GM12801 (cell line): Measurements from ENCODE around the gene NTMT2.

Experiments used
- TF ChIP-seq, protein P1 (sequence below): IDR thresholded peaks from one replicate; pipeline ENCODE4 v1.5.1; 2011; ENCODE audit warnings: control low read depth; ENCODE audit not compliant: insufficient read length; ENCODE audit errors: extremely low read depth

NTMT2 gene

GRCh38 chr1:170145770-170146676 lies at the start of gene NTMT2:
Gene NTMT2, plus strand, starts transcription at chr1:170145959. Its CDS starts 149 bp downstream, at chr1:170146108.
- TF ChIP-seq, protein P1, sequence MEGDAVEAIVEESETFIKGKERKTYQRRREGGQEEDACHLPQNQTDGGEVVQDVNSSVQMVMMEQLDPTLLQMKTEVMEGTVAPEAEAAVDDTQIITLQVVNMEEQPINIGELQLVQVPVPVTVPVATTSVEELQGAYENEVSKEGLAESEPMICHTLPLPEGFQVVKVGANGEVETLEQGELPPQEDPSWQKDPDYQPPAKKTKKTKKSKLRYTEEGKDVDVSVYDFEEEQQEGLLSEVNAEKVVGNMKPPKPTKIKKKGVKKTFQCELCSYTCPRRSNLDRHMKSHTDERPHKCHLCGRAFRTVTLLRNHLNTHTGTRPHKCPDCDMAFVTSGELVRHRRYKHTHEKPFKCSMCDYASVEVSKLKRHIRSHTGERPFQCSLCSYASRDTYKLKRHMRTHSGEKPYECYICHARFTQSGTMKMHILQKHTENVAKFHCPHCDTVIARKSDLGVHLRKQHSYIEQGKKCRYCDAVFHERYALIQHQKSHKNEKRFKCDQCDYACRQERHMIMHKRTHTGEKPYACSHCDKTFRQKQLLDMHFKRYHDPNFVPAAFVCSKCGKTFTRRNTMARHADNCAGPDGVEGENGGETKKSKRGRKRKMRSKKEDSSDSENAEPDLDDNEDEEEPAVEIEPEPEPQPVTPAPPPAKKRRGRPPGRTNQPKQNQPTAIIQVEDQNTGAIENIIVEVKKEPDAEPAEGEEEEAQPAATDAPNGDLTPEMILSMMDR = no peak

DNA sequence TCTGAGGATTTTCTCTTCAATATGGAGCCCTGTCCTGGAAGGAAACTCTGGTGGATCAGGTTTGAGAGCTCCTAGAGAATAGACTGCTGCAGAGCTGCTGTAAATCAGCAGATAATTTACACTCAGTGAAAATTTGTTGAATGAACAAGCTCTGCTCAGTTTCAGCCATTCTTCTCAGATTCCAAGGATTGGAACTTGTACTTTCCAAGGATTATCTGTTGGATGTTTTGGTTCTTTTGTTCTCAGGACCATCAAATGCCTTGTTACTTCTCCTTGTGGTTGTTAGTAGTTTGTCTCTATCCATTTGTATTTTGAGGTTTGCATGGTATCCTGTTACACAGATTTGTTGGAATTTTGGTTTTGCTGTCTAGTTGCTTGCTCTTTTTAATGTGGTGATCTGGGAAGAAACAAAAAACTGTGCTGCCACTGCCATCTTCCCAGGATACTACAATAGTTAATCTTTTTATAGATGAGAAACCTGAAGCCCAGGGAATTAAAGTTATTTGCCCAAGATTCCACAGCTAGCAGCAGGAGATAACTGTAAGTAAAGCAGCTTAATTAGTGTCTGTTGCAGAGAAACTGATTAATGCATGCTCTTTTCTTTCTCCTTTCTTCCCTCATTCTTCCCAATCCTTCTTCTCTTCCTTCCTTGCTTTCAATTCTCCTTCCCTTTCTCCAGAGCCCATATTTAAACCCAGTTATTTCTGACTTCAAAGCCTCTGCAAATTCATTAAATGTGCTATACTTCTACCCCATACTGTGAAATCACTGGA lies 49.6 kb upstream of the NTMT2 start:
- TF ChIP-seq, protein P1 = no peak

DNA sequence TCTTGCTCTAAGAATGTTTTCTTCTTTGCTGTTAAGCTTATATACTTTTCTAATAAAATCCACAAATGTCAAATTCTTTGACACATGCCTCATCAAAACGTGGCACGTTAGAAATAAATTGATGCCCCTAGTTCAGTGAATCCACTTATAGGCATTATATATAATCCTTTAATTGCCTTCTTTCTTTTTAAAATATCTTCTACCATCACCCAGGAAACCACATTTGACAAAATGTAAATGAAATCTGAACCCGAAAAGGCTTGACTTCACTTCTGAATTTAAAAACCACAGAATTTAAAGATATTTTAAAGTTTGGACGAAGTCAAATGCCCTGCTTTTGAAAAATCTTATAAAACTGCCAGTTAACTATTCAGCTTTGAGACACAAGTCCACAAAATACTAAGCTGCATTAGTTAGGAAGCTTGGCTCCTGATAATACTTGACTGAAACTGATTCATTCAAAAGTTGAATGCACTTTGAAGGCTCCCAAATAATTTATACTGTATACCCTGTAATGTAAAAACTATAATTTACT lies 48.9 kb upstream of the NTMT2 start:
- TF ChIP-seq, protein P1 = no peak

DNA sequence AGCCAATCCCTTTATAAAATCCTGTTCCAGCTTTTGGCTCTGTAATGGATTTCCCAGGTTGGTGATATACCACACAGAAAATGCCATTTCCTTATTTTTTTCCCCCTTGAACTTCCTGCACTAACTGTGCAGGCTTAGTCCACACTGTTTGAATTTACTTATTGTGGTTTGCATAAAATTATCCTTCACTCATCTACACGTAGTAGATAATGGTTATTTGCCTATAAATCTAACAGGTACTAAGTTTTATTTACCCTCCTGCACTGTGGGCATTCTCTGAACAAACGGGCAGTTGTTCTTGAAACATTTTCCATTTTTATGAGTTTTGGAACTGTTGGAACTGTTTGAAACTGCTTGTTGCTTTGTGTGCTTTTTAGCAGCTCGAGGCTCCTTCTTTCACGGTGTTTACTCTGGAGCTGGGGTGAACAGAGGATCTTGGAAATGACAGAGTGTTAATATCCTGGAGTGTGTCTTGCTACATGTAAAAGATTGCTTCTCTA lies 48.3 kb upstream of the NTMT2 start:
- TF ChIP-seq, protein P1 = no peak

DNA sequence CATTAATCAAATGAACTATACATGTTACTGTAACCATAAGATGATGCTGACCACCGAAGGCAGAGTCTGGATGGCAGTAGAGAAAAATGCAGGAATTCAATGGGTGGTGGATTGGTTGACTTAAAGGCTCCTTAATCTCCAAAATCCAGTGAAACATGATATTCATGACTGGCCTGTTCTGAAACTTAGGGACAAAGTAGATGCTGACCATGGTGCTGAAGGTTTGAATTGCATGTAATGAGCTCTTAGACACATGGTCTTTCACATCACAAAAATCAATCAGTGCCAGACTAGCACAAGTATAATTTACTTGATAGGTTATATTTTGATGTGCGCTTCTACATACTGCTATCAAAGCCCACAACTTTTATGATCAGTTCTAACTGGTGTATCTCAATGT lies 30.9 kb upstream of the NTMT2 start:
- TF ChIP-seq, protein P1 = no peak

DNA sequence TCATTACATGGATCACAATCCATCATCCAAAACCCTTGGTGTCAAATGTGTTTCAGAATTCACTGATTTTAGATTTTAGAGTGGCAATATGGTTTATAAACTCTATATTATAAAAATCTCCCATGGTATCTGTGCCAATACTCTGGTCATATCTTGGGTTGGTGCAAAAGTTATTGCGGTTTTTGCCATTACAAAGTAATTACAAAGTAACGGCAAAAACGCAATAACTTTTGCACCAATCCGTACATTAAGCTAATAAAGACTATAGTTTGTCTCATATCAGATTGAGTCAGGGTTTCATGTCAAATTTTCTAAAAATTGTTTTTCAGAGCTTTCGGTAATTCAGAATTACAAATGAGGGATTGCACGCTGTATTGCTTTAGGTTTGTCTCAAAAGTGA lies 23.4 kb upstream of the NTMT2 start:
- TF ChIP-seq, protein P1 = no peak

GRCh38 chr1:170125269-170125668 lies 20.5 kb upstream of the NTMT2 start:
- TF ChIP-seq, protein P1 = no peak
